Activated gamma-delta T cell treated with anti-CD3 and anti-CD28 coated beads, Interleukin-2, amount 50 U/mL, for 16 hours (primary cell): ENCODE results near the gene HOXC5.

Experiments
- DNase-seq: peaks from one replicate; pipeline ENCODE4 v3.0.0-alpha.2; 2020; ENCODE audit warnings: low read depth

HOXC5 gene

GRCh38 chr12:54006559-54007220 lies 26.2 kb upstream of the HOXC5 start:
- no peak for DNase-seq

- no peak for DNase-seq
Observed at GRCh38 chr12:54007538-54008259, 25.2 kb upstream of the HOXC5 start.

- DNase-seq: no peak
Observed at GRCh38 chr12:54008260-54008552, 24.6 kb upstream of the HOXC5 start.

GRCh38 chr12:54009171-54010052 lies 23.4 kb upstream of the HOXC5 start:
- no peak for DNase-seq

GRCh38 chr12:54010053-54010971 lies 22.5 kb upstream of the HOXC5 start:
- no peak for DNase-seq

GRCh38 chr12:54010972-54011664 lies 21.7 kb upstream of the HOXC5 start:
- no peak for DNase-seq

- DNase-seq: no peak
Observed at GRCh38 chr12:54011665-54012532, 21.0 kb upstream of the HOXC5 start.

- DNase-seq: no peak
Observed at GRCh38 chr12:54012631-54013409, 20.0 kb upstream of the HOXC5 start.

- no peak for DNase-seq
Observed at GRCh38 chr12:54014377-54015017, 18.4 kb upstream of the HOXC5 start.

- no peak for DNase-seq
Observed at GRCh38 chr12:54015018-54015931, 17.6 kb upstream of the HOXC5 start.

- no peak for DNase-seq
Observed at GRCh38 chr12:54016051-54016450, 16.8 kb upstream of the HOXC5 start.

- no peak for DNase-seq
Observed at GRCh38 chr12:54016478-54016964, 16.3 kb upstream of the HOXC5 start.

GRCh38 chr12:54017027-54017788 lies 15.6 kb upstream of the HOXC5 start:
- no peak for DNase-seq

GRCh38 chr12:54017878-54018467 lies 14.9 kb upstream of the HOXC5 start:
- DNase-seq: peak; percentile 56

GRCh38 chr12:54018468-54018984 lies 14.3 kb upstream of the HOXC5 start:
- no peak for DNase-seq

- DNase-seq: no peak
Observed at GRCh38 chr12:54019091-54019811, 13.6 kb upstream of the HOXC5 start.
